Panc1 (cell line): Measurements from ENCODE around the gene SH3PXD2A. TPM values are rescaled to one million over a fixed set of nuclear protein-coding genes. Genes with fewer than 3 reads are reported as not detected.

ENCODE experiments used
- ATAC-seq: fragments of 200-7000 bp; cut with Tn5 transposase; 2 replicates; pipeline ENCODE4 v1.9.1; 2020; ENCODE audit warnings: mild to moderate bottlenecking, moderate library complexity
- BruUV-seq: library from RNA; stranded (reverse); fragments of 400-500 nt; replicated peaks from 2 replicates; lab custom pipeline; 2021; lab: Mats Ljungman, UMichigan
- CTCF ChIA-PET: fragments of 300-600 bp; sonication (Branson Sonifier 250); formaldehyde crosslinking; loops from one replicate; lab custom pipeline; 2022; ENCODE audit warnings: antibody characterized with exemption; lab: Charles Lee
- POLR2A ChIA-PET: fragments of 300-600 bp; sonication (Branson Sonifier 250); formaldehyde crosslinking; loops from one replicate; lab custom pipeline; 2022; ENCODE audit warnings: antibody characterized with exemption; lab: Charles Lee
- DNase-seq: peaks from one replicate; pipeline ENCODE4 v3.0.0-alpha.2; 2010; ENCODE audit warnings: low read depth, low spot score
- H3K27ac ChIP-seq: 2 replicates; pipeline ENCODE4 v1.5.1; 2011; ENCODE audit warnings: mild to moderate bottlenecking, low read length, inconsistent platforms
- H3K27me3 ChIP-seq: fragments of 200-500 bp; sonication (Bioruptor generic); 2 replicates; pipeline ENCODE4 v1.6.0; 2014; ENCODE audit warnings: low read length, inconsistent platforms; ENCODE audit not compliant: control insufficient read depth, insufficient read depth
- H3K36me3 ChIP-seq: fragments of 200-500 bp; sonication (Bioruptor generic); 2 replicates; pipeline ENCODE4 v1.5.1; 2014; ENCODE audit warnings: inconsistent platforms, mild to moderate bottlenecking, low read length, moderate library complexity; ENCODE audit not compliant: control insufficient read depth, insufficient read depth
- H3K4me1 ChIP-seq: 2 replicates; pipeline ENCODE4 v1.5.1; 2011; ENCODE audit warnings: inconsistent platforms, mild to moderate bottlenecking, low read length, moderate library complexity; ENCODE audit not compliant: control insufficient read depth, insufficient read depth
- H3K4me3 ChIP-seq, 2 experiments: 2 replicates each; pipeline ENCODE4 v1.5.1; 2011 to 2012; ENCODE audit warnings: low read depth in 2 of 2, low read length in 2 of 2, mild to moderate bottlenecking in 2 of 2, inconsistent platforms in 1 of 2, moderate library complexity in 1 of 2
- H3K9me3 ChIP-seq: fragments of 200-500 bp; sonication (Bioruptor generic); 2 replicates; pipeline ENCODE4 v1.5.1; 2014; ENCODE audit warnings: low read depth, mild to moderate bottlenecking, inconsistent platforms, low read length, moderate library complexity; ENCODE audit not compliant: control insufficient read depth, insufficient read depth
- POLR2AphosphoS5 ChIP-seq: IDR thresholded peaks from 2 replicates; pipeline ENCODE4 v1.6.1; 2012; ENCODE audit warnings: mild to moderate bottlenecking, low read depth, low read length, moderate library complexity
- SIN3A ChIP-seq: IDR thresholded peaks from 2 replicates; pipeline ENCODE4 v1.6.1; 2012; ENCODE audit warnings: low read depth, mild to moderate bottlenecking, low read length, moderate library complexity, borderline replicate concordance; ENCODE audit not compliant: insufficient read depth
- TCF7L2 ChIP-seq: IDR thresholded peaks from 2 replicates; pipeline ENCODE4 v1.6.1; 2011; ENCODE audit warnings: mild to moderate bottlenecking, low read depth, low read length, inconsistent platforms
- in situ Hi-C: cut with HindIII; loops from 2 replicates; pipeline ENCODE4 v1.10.0; 2016; ENCODE audit warnings: low sequenced_read_pairs, low pct_unique_long_range_greater_than_20kb
- intact Hi-C: fragments of 100-400 bp; cut with micrococcal nuclease; formaldehyde crosslinking; loops from one replicate; pipeline ENCODE4 v1.10.0; 2022; ENCODE audit not compliant: unreplicated experiment
- total RNA-seq: library from RNA; stranded (reverse); gene quantifications from one replicate; pipeline ENCODE4 v1.2.1, GENCODE V29; 2021; ENCODE audit not compliant: unreplicated experiment
- TF ChIP-seq, protein P1 (sequence below): fragments of 450-650 bp; IDR thresholded peaks from 2 replicates; pipeline ENCODE4 v1.5.1; 2017; ENCODE audit warnings: mild to moderate bottlenecking
- TF ChIP-seq, protein P2 (sequence below), 2 experiments: IDR thresholded peaks; 2 replicates each; pipeline ENCODE4 v1.6.1; 2011 to 2012; ENCODE audit warnings: low read depth in 2 of 2, control low read depth in 1 of 2, low read length in 1 of 2, mild to moderate bottlenecking in 1 of 2, moderate library complexity in 1 of 2; ENCODE audit not compliant: insufficient read depth in 1 of 2

Gene SH3PXD2A
- total RNA-seq, 1 experiment from 2014 or later, result 5.7 TPM

DNA sequence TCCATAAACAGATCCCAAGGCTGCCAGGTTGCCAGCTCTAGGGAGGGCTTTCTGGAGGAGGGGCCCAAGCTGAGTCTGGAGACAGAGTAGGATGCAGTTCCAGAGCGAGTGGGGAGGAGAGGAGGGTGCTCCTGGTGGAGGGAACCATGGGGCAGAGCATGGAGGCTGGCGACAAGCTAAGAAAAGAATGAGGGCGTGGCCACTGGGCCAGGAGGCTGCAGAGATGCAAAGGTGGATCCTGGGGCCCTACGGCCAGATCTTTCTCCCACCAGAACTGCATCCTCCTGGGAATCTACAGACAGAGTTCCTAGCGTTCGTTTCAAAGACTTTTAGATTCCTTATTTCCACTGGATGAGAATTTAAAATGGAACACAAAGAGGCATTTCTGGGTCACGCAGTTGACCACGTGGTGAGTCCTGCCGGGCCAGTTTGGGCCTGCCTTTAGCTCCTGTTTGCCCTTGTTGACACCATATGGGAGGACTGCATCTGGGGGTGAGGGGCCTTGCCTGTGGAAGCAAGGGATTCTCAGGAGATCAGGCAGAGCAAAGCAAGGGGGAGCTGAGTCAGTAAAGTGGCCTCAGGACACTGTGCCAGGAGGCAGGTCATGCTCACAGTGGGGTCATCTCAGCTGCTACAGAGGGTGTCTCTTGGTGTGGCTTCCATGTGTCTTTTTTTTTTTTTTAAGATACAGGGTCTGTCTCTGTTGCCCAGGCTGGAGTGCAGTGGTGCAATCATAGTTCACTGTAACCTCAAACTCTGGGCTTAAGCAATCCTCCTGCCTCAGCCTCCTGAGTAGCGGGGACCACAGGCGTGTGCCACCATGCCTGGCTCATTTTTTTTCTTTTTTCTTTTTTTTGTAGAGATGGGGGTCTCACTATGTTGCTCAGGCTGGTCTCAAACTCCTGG lies 137.8 kb downstream of the SH3PXD2A start:
- CTCF ChIA-PET, result no interaction called here
- in situ Hi-C loops, result no loop called here
- H3K27ac ChIP-seq, result no peak overlapping the region
- H3K9me3 ChIP-seq, result no peaks in the 10 kb centered on the region
- ATAC-seq (no peak), DNase-seq (no peak)
- no peak overlapping the region for H3K4me3 ChIP-seq
- H3K4me1 ChIP-seq, result no peaks in the 10 kb centered on the region
- TF ChIP-seq SIN3A (no peak), TCF7L2 (no peak), POLR2AphosphoS5 (no peak)
- TF ChIP-seq, protein P1, sequence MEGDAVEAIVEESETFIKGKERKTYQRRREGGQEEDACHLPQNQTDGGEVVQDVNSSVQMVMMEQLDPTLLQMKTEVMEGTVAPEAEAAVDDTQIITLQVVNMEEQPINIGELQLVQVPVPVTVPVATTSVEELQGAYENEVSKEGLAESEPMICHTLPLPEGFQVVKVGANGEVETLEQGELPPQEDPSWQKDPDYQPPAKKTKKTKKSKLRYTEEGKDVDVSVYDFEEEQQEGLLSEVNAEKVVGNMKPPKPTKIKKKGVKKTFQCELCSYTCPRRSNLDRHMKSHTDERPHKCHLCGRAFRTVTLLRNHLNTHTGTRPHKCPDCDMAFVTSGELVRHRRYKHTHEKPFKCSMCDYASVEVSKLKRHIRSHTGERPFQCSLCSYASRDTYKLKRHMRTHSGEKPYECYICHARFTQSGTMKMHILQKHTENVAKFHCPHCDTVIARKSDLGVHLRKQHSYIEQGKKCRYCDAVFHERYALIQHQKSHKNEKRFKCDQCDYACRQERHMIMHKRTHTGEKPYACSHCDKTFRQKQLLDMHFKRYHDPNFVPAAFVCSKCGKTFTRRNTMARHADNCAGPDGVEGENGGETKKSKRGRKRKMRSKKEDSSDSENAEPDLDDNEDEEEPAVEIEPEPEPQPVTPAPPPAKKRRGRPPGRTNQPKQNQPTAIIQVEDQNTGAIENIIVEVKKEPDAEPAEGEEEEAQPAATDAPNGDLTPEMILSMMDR, result no peak
- TF ChIP-seq, protein P2, sequence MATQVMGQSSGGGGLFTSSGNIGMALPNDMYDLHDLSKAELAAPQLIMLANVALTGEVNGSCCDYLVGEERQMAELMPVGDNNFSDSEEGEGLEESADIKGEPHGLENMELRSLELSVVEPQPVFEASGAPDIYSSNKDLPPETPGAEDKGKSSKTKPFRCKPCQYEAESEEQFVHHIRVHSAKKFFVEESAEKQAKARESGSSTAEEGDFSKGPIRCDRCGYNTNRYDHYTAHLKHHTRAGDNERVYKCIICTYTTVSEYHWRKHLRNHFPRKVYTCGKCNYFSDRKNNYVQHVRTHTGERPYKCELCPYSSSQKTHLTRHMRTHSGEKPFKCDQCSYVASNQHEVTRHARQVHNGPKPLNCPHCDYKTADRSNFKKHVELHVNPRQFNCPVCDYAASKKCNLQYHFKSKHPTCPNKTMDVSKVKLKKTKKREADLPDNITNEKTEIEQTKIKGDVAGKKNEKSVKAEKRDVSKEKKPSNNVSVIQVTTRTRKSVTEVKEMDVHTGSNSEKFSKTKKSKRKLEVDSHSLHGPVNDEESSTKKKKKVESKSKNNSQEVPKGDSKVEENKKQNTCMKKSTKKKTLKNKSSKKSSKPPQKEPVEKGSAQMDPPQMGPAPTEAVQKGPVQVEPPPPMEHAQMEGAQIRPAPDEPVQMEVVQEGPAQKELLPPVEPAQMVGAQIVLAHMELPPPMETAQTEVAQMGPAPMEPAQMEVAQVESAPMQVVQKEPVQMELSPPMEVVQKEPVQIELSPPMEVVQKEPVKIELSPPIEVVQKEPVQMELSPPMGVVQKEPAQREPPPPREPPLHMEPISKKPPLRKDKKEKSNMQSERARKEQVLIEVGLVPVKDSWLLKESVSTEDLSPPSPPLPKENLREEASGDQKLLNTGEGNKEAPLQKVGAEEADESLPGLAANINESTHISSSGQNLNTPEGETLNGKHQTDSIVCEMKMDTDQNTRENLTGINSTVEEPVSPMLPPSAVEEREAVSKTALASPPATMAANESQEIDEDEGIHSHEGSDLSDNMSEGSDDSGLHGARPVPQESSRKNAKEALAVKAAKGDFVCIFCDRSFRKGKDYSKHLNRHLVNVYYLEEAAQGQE (IDR thresholded peaks at IDR 0.05; ENCODE audit: insufficient read depth in 1 of 2, low read depth in 2 of 2, low read length in 1 of 2), result no peak
- no peaks in the 10 kb centered on the region for H3K36me3 ChIP-seq
- BruUV-seq, result no TSS peak
- no peaks in the 10 kb centered on the region for H3K27me3 ChIP-seq
- intact Hi-C loops, result no loop called here
- POLR2A ChIA-PET, result interaction anchor here (0.6 to 0.7 kb wide), 2 partner anchors 12 to 150 kb away, joined by 5 to 8 read pairs; no protein-coding TSS in a partner anchor

DNA sequence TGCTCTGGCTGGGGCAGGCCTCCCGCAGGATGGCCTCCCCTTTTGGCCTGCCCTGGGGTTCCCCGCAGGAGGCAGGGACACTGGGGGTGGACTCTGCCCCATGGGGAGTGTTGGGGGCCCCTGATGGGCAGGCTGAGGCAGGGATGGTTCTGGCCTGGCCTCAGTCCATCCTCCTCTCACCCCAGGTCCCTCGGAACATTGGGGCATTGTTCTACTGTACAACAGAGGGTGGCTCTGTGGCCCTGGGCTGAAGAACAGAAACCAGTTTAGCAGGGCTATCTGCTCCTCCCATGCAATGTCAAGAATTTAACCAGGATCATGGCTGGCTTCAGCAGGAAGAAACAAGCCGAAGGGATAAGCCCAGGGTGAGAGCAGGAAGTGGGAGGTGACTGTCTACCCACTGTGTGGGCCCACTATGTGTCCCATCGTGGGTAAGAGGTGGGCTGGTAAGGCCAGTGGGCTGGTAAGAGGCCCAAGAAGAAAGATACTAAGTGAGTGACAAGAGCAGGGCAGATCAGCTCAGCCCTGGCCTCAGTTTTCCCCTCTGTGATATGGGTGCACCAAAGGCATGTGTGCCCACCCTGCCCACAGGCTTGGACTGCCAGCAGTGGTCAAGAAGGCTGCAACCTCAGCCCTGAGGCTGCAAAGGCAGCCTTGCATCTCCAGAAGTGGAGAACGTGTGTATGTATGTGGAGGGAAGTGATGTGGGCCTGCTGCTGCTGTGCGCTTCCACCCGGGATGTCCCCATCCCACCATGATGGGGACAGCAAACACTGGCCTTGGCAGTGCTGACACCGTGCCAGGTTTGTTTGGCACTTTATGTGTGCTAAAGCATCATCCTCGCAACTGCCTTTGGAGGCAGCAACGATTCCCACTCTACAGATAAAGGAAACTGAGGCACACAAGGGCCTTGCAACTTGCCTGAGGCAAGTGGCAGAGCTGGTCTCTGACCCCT lies 138.9 kb downstream of the SH3PXD2A start:
- ChIA-PET CTCF (no interaction called here), POLR2A (interaction anchor here (0.6 kb wide), 1 partner anchor 151 kb away, joined by 5 read pairs; no protein-coding TSS in a partner anchor)
- H3K9me3 ChIP-seq, result no peaks in the 10 kb centered on the region
- H3K36me3 ChIP-seq, result no peaks in the 10 kb centered on the region
- no TSS peak for BruUV-seq
- H3K27me3 ChIP-seq, result no peaks in the 10 kb centered on the region
- TF ChIP-seq TCF7L2 (no peak), SIN3A (no peak), POLR2AphosphoS5 (no peak)
- TF ChIP-seq, protein P2 (IDR thresholded peaks at IDR 0.05; ENCODE audit: insufficient read depth in 1 of 2, low read depth in 2 of 2, low read length in 1 of 2), result no peak
- TF ChIP-seq, protein P1, result no peak
- in situ Hi-C loops, result no loop called here
- intact Hi-C loops, result no loop called here
- H3K4me3 ChIP-seq, result no peak overlapping the region
- no peak overlapping the region for H3K27ac ChIP-seq
- DNase-seq (no peak), ATAC-seq (no peak)
- no peaks in the 10 kb centered on the region for H3K4me1 ChIP-seq
